Activated CD8-positive, alpha-beta memory T cell treated with anti-CD3 and anti-CD28 coated beads, Interleukin-2, amount 50 U/mL, for 48 hours (primary cell): ENCODE data around the gene CEACAM16.
"Not testable (repeated sequence)": the region's sequence is repeated elsewhere in the genome, so short reads cannot be mapped to it uniquely, and the experiment has no call there.

Experiments
- DNase-seq: peaks from one replicate; pipeline ENCODE4 v3.0.0-alpha.2; 2020

Gene CEACAM16

DNA sequence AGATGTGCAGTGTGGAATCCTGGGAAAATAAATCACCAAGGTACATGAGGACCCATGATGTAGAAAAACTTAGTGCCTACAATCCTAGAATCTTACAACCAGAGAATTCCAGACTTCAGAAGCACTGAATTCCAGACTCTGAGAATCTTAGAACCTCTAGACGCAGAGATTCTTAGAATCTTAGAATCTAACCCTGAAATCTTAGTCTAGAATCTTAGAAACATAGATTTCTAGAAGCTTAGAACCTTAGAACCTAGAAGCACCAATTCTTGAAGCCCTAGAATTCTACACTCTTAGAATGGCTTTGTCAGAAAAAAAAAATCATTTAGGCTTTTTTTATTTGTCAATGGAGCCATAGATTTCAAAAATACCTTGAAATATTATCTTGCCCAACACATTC lies 6.0 kb downstream of the CEACAM16 start:
- DNase-seq: no peak

- no peak for DNase-seq
These were observed 6.6 kb downstream of the CEACAM16 start for GRCh38 chr19:44705502-44706010.

DNA sequence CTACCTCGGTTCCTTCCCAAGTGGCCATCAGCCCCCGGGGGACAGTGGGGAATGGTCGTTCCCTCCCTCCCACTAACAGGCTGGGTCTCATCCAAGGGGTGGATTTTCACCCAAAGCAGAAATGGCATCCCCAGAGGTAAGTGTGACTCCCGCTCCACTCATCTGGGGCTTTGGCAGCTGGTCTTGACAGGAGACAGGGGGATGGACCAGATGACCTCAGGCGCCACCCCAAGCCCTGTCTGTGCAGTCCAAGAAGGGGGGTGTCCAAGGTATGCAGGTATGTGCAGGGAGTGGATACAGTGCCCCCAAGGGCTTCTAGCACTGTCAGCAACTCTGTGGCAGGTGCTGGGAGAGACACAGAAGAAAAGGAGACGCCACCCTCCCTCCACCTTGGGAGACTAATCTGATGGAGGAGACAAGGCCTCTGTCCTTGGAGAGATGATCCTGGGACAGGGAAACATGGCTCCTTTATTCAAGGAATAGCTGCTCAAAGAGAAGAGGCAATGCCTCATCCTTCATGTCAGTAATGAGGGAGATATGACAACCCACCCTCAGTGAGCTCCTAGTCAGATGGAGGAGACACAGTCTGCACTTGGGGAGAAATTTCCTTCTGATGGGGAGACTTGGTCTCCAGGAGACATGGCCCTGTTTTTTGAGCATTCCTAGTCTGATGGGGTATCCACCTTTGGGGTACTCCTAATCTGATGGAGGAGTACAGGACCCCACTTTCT lies 7.7 kb downstream of the CEACAM16 start:
- no peak for DNase-seq

GRCh38 chr19:44707794-44708193 lies 8.8 kb downstream of the CEACAM16 start:
- DNase-seq: no peak

GRCh38 chr19:44708940-44709339 lies 10.0 kb downstream of the CEACAM16 start:
- no peak for DNase-seq

DNA sequence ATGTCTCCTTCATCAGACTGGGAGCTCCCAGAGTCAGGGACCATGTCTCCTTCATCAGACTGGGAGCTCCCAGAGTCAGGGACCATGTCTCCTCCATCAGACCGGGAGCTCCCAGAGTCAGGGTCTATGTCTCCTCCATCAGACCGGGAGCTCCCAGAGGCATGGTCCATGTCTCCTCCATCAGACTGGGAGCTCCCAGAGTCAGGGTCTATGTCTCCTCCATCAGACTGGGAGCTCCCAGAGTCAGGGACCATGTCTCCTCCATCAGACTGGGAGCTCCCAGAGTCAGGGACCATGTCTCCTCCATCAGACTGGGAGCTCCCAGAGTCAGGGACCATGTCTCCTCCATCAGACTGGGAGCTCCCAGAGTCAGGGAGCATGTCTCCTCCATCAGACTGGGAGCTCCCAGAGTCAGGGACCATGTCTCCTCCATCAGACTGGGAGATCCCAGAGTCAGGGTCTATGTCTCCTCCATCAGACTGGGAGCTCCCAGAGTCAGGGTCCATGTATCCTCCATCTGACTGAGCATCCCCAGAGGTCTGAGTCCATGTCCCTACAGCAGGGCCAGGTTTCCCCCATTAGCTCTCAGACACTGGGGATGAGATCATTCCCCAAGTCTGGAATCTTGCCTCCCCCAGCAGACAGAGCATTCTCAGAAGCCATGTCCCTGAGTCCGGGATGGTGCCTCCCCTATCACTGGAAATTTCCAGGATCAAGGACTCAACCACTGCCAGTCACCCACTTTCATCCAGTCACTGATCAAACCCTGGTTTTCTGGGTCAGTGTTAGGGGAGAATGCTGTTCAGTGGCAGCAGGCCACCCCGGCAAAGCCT lies 10.7 kb downstream of the CEACAM16 start:
- DNase-seq: not testable (repeated sequence)

- DNase-seq: no peak
These were observed 11.5 kb downstream of the CEACAM16 start for GRCh38 chr19:44710483-44710882.

DNA sequence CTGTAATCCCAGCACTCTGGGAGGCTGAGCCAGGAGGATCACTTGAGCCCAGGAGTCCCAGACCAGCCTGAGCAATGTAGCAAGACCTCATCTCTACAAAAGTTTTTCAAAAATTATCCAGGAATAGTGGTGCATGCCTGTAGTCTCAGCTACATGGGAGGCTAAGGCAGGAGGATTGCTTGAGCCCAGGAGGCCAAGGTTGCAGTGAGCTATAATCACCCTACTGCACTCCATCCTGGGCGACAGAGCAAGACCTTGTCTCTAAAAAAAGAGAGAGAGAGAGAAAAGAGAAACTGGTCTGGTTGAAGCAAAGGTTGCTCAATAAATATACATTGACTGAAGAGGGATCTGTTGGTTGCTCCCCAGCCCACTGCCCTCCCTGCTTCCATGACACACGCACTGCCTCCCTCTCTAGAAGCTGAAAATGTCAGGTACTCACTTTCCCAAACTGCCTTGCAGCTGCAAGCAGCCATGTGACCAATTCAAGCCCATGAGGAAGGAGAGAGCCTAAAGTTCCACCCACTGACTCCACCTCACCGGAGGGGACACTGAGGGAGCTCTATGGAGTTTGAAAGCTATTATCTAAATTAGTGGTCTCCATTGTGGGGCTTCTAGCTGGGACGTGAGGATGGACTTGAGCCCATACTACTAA lies 14.0 kb downstream of the CEACAM16 start:
- DNase-seq: no peak

DNA sequence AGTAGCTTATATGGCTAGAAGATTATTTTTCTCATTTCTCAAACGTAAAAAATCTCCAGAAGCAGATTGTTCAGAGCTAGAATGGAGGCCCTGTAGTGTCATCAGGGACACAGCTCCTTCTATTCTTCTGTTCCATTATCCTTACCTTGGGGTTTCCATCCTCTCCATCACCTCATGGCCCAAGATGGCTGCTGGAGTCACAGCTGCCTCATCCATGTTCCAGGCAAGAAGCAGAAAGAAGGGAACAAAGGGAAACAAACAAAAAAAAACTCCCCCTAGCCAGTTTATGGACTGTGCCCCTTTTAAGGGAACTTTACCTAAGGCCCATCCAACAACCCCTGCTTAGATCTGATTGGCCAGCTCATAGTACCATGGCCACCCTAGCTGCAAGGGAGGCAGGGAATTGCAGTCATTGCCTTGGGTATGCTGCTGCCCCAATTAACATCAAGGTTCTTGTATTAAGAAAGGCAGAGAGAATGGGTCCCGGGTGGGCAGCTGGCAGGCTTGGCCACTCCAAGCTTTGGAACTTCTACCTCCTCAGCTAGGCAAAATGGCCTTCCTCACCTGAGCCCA lies 15.7 kb downstream of the CEACAM16 start:
- DNase-seq: no peak

DNA sequence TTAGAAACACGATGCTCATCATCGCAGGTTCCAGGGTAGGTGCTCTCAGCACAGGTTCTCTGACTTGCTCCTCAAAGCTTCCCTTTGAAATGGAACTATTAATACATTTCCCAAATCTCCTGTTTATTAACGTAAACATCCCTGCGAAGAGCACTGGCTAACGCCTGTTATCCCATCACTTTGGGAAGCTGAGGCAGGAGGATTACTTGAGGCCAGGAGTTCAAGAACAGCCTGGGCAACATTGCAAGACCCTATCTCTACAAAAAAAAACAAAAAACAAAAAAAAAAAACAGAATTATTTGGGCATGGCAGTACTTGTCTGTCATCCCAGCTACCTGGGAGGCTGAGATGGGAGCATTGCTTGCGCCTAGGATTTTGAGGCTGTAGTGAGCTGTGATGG lies 18.7 kb downstream of the CEACAM16 start:
- DNase-seq: no peak

GRCh38 chr19:44718441-44719261 lies 19.7 kb downstream of the CEACAM16 start:
- DNase-seq: no peak

DNA sequence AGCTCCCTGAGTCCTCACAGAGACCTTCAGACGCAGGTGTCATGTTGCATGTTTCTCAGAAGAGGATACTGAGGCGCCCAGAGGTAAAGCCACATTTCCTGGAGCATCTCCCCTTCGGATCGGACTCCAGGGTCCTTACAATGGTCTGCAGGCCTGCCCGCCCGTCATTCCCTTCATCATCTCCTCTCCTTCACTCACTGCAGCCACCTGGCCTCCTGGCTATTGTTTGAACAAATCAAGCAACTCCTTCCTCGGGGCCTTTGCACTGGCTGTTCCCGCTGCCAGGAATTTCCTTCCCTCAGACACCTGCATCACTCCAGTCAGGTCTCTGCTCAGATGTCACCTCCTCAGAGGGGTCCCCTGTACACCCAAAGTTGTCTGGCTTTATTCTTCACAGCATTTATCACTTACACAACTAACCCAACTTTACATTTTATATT lies 20.3 kb downstream of the CEACAM16 start:
- DNase-seq: no peak

DNA sequence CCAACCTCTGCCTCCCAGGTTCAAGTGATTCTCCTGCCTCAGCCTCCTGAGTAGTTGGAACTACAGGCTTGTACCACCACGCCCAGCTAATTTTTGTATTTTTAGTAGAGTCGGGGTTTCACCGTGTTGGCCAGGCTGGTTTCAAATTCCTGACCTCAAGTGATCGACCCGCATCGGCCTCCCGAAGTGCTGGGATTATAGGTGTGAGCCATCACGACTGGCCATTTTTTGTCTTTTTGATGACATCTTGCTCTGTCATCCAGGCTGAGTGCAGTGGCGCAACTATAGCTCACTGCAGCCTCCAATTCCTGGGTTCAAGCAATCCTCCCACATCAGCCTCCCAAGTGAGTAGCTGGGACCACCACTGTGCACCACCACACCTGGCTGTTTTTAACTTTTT lies 21.4 kb downstream of the CEACAM16 start:
- DNase-seq: not testable (repeated sequence)

DNA sequence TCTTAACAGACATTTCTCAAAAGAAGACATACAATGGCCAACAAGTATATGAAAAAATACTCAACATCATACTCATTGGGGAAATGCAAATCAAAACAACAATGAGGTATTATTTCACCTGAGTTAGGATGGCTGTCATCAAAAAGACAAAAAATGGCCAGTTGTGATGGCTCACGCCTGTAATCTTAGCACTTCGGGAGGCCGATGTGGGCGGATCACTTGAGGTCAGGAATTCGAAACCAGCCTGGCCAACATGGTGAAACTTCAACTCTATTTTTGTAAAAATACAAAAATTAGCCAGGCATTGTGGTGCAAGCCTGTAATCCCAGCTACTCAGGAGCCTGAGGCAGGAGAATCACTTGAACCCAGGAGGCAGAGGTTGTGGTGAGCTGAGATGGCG lies 22.0 kb downstream of the CEACAM16 start:
- DNase-seq: no peak

DNA sequence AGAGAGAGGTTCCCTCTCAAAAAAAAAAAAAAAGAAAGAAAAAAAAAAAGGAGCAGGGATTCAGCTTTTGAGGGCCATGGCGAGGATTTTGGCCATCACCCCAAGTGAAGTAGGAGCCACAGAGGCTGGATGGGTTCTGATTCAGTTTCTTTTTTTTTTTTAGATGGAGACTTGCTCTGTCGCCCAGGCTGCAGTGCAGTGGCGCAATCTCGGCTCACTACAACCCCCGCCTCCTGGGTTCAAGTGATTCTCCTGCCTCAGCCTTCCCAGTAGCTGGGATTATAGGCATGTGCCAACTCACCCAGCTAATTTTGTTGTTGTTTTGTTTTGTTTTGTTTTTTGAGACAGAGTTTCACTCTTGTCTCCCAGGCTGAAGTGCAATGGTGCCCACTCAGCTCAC lies 22.4 kb downstream of the CEACAM16 start:
- DNase-seq: not testable (repeated sequence)

DNA sequence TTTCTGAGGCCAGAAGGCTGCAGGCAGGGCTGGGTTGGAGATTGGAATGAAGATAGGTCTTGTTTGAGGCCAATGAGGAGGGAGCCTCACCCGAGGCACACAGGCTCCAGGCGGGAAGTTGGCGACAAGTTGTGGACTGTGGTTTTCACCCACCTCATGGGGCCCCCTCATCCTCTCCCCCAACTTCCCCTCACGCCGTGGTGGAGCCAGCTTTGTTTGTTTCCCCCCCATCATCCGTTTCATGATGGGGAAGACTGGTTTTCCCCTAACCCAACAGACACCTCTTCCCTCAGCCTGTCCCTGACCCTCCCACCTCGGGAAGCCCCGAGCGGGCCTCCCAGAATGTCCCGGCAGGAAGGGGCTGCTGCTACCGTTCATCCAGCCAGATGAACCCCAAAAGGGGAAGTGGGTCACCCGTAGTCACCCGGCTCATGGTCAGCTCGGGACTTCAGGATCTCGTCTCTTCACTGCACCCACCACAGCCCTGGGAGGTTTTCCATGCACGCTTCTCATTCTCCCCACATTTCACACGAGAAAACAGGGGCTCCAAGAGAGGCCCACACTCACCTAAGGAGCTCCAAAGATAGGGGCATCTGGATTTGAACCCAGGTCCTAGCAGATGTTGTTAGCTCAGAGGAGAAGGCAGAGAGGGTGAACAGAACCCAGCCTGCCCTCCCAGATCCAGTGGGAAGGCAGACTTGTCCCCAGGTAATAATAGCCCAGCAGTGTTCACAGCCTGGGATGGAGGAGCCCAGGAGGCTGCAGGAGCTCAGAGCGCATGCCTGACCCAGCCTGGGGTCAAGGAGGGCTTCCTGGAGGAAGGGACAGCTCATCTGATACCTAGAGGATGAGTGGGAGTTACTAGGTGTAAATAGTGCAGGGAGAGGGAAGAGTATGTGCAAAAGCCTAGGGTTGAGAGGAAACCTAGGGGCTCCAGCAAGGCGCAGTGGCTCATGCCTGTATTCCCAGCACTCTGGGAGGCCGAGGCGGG lies 23.5 kb downstream of the CEACAM16 start:
- DNase-seq: no peak

GRCh38 chr19:44723299-44723951 lies 24.5 kb downstream of the CEACAM16 start:
- no peak for DNase-seq

DNA sequence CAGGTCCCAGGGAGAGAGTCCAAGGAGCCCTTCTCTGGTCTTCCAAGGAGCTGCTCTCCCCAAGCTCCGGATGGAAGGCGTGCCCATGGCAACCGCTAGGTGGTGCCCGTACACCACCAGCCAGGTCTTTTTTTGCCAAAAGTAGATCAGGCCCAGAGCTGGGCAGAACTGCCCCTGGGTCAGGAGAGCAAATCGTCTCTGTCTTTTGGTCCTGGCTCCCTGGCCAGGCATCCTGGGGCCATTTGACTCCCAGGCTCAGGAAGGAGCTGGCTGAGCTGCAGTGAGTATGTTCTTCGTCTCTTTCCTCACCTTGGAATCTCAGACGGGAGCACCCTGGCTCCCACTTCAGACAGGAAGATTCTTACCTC lies 25.0 kb downstream of the CEACAM16 start:
- peak; percentile 90 for DNase-seq

DNA sequence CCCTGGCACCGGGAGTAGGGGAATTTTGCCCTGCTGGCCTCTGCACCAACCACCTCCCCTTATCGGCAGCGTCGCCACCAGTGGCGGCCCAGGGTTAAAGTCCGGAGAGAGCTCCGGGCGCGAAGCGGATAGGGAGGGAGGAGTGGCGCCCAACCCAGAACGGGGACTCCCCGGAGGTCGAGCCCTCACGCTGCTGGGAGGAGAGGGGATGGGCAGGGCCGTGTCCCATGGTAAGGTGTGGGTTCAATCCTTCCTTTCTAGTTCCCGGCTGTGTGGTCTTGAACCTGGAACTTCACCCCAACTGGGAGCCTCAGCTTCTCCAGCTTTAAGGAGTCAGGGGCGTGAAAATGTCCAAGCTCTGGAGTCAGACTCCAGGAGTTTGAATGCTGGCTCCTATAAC lies 26.3 kb downstream of the CEACAM16 start:
- DNase-seq: no peak

- no peak for DNase-seq
These were observed 26.7 kb downstream of the CEACAM16 start for GRCh38 chr19:44725684-44726083.
